K562 (cell line): ENCODE results near the gene PLCB1. TPM values are rescaled to one million over a fixed set of nuclear protein-coding genes. Genes with fewer than 3 reads are reported as not detected.

Source experiments
- CSDE1 ChIP-seq, 2 experiments: fragments of 450-650 bp; IDR thresholded peaks; 2 replicates each; pipeline ENCODE4 v1.6.1; 2016; ENCODE audit warnings: mild to moderate bottlenecking in 1 of 2
- DEAF1 ChIP-seq: fragments of 450-650 bp; formaldehyde crosslinking; IDR thresholded peaks from 2 replicates; pipeline ENCODE4 v1.4.0; 2020; ENCODE audit warnings: mild to moderate bottlenecking, moderate library complexity
- EP300 ChIP-seq: IDR thresholded peaks from 2 replicates; pipeline ENCODE4 v1.6.1; 2012; ENCODE audit warnings: low read length, improper control_type of control experiment
- HLTF ChIP-seq: fragments of 450-650 bp; IDR thresholded peaks from 2 replicates; pipeline ENCODE4 v1.6.1; 2016
- MED1 ChIP-seq: sonication (generic); formaldehyde crosslinking; IDR thresholded peaks from 2 replicates; pipeline ENCODE4 v1.8.1; 2023; ENCODE audit warnings: missing genetic modification reagents, borderline replicate concordance
- NFIX ChIP-seq: fragments of 250-450 bp; sonication (Bioruptor Pico); IDR thresholded peaks from 2 replicates; pipeline ENCODE4 v1.4.0; 2020; ENCODE audit warnings: low read depth, mild to moderate bottlenecking, moderate library complexity
- TBP ChIP-seq: optimal IDR thresholded peaks from 2 replicates; pipeline ENCODE3; 2011; ENCODE audit warnings: low read depth, low read length, improper control_type of control experiment
- U2AF2 ChIP-seq: fragments of 200-400 bp; formaldehyde crosslinking; optimal IDR thresholded peaks from 2 replicates; pipeline ENCODE3; 2017; ENCODE audit warnings: low read depth, mild to moderate bottlenecking, low read length
- ZBTB26 ChIP-seq: fragments of 450-650 bp; formaldehyde crosslinking; IDR thresholded peaks from 2 replicates; pipeline ENCODE4 v1.4.0; 2022; ENCODE audit warnings: missing genetic modification characterization
- ZNF586 ChIP-seq: fragments of 450-650 bp; formaldehyde crosslinking; conservative IDR thresholded peaks from 2 replicates; pipeline ENCODE4 v1.4.0; 2020; ENCODE audit warnings: mild to moderate bottlenecking, moderate library complexity
- polyA plus RNA-seq, 8 experiments: library from polyadenylated mRNA; depleted of rRNA in 4 of 8; stranded (reverse) in 5 of 8; unstranded in 3 of 8; fragments of >200 nt; fragmentation: Nextera tagmentation in 2 of 8; fragmentation: Illumina TruSeq in 1 of 8; extraction: Ambion mirVana in 2 of 8; extraction: Trizol in 1 of 8; gene quantifications; 2 replicates each; pipeline versions ENCODE4 v1.2.1 to v1.2.3, GENCODE V29; 2011 to 2014; ENCODE audit warnings: inconsistent platforms in 1 of 8, missing spikeins in 1 of 8
- total RNA-seq, 7 experiments: library from RNA; depleted of rRNA in 6 of 7; stranded (reverse); fragments of >200 nt in 6 of 7; fragmentation: Illumina TruSeq in 2 of 7; extraction: Trizol in 2 of 7; gene quantifications; 2 replicates each; pipeline versions ENCODE4 v1.2.1 to v1.2.3, GENCODE V29; 2011 to 2021; ENCODE audit warnings: low replicate concordance in 1 of 7

Gene PLCB1
- total and polyA plus RNA-seq, 9 of the 15 experiments (the other 6 are each of a cell fraction or from before 2014, with no cell fraction given) = 0.34 to 3.1 (median 1.3) TPM

GRCh38 chr20:8795404-8795803 is 663.3 kb downstream of the PLCB1 start (continued):
- TF ChIP-seq MED1 (CRISPR knock-in tag) (no peak), NFIX (no peak), U2AF2 (no peak), TBP (no peak), ZBTB26 (CRISPR knock-in tag) (no peak), HLTF (no peak), CSDE1 (IDR thresholded peaks at IDR 0.05) (no peak), ZNF586 (CRISPR knock-in tag) (no peak), DEAF1 (CRISPR knock-in tag) (no peak), EP300 (no peak)
